Ovary (tissue), 9 donors: Measurements from ENCODE around the gene SEC16B. TPM values are rescaled to one million over a fixed set of nuclear protein-coding genes. Genes with fewer than 3 reads are reported as not detected.

ENCODE experiments used
- DNase-seq, 5 donors: peaks; one replicate each; pipeline ENCODE4 v3.0.0-alpha.2; 2019 to 2020
- H3K27ac ChIP-seq, 2 donors: fragments of 200-600 bp; one replicate each; pipeline versions ENCODE4 v1.5.1 to v1.8.0; 2019 to 2022
- H3K27me3 ChIP-seq: fragments of 200-600 bp; one replicate; pipeline ENCODE4 v1.8.0; 2022
- H3K36me3 ChIP-seq: fragments of 200-600 bp; sonication (generic); one replicate; pipeline ENCODE4 v1.5.1; 2019
- H3K4me1 ChIP-seq: one replicate; pipeline ENCODE4 v1.8.1; 2013; ENCODE audit warnings: mild to moderate bottlenecking, moderate library complexity; ENCODE audit not compliant: insufficient read depth
- H3K4me3 ChIP-seq: fragments of 200-600 bp; sonication (generic); one replicate; pipeline ENCODE4 v1.5.1; 2017
- H3K9me3 ChIP-seq, 2 donors: fragments of 200-600 bp in 1 of 2; sonication (generic) in 1 of 2; one replicate each; pipeline versions ENCODE4 v1.5.1 to v1.8.1; 2013 to 2019; ENCODE audit warnings: mild to moderate bottlenecking in 1 of 2, moderate library complexity in 1 of 2
- CTCF ChIP-seq, 3 donors: fragments of 450-650 bp in 2 of 3; fragments of 200-600 bp in 1 of 3; IDR thresholded peaks; one replicate each; pipeline versions ENCODE4 v1.5.1 to v1.8.0; 2016 to 2022; ENCODE audit warnings: antibody characterized with exemption in 3 of 3, mild to moderate bottlenecking in 1 of 3
- EP300 ChIP-seq: sonication (generic); formaldehyde crosslinking; IDR thresholded peaks from one replicate; pipeline ENCODE4 v1.6.1; 2017; ENCODE audit warnings: antibody characterized with exemption
- POLR2A ChIP-seq: fragments of 450-650 bp; IDR thresholded peaks from one replicate; pipeline ENCODE4 v1.6.1; 2017; ENCODE audit warnings: antibody characterized with exemption, mild to moderate bottlenecking, moderate library complexity
- WGBS, 3 donors: extraction: QIAGEN DNeasy Blood & Tissue Kit in 1 of 3; methylation state at CpG; one replicate each; pipeline versions ENCODE4 v1.1.5 to v1.1.7; 2013 to 2017; 5-methylcytosine and 5-hydroxymethylcytosine counted together
- intact Hi-C, 4 donors: fragments of 100-400 bp; cut with DNase I; formaldehyde crosslinking; loops; one replicate each; pipeline versions ENCODE4 v1.11.0 to v1.15.1; 2022 to 2023
- polyA plus RNA-seq, 2 donors: library from polyadenylated mRNA; stranded (reverse); fragments of 200-250 nt in 1 of 2; fragments of 350-450 nt in 1 of 2; fragmentation: Illumina TruSeq in 1 of 2; extraction: RNeasy Lipid Tissue Mini Kit (QIAGEN cat#74804) in 1 of 2; gene quantifications; one replicate each; pipeline ENCODE4 v1.2.3, GENCODE V29; 2013 to 2014
- total RNA-seq, 7 donors: library from RNA; depleted of rRNA in 2 of 7; stranded (reverse); fragments of >200 nt in 2 of 7; fragmentation: NEBNext Ultra II Directional in 3 of 7; extraction: Animal tissue kit (Norgen Biotek cat#: 25700) in 3 of 7; gene quantifications; one replicate each; pipeline versions ENCODE4 v1.1.0 to v1.2.4, GENCODE V29; 2016 to 2023
- donor health status: DM: no; HTN: no; CAD: no; lungs with moderate emphysema.
- donor health status: DM: no; HTN: no; CAD: no.
- donor health status: Bipolar disorder and iron deficiency.
- donor health status: DM: yes; HTN: yes; CAD: no.
- donor health status: DM: no; HTN: no; CAD: no.
- donor health status: DM: yes; HTN: yes; CAD: no.

Gene SEC16B
- total and polyA plus RNA-seq, 9 donors, result 1.6 to 5.1 (median 3.0) TPM

- no peak for DNase-seq
- intact Hi-C loops, result no loop called here
- TF ChIP-seq POLR2A (no peak), CTCF (IDR thresholded peaks at IDR 0.05) (no peak), EP300 (no peak)
- WGBS, 3 donors, result 74 to 77% (median 77%) methylated on average over 5 of the region's 5 CpGs
- Histone ChIP-seq H3K4me3 (no peak overlapping the region), H3K4me1 (no peaks in the 10 kb centered on the region), H3K27me3 (no peaks in the 10 kb centered on the region), H3K36me3 (no peaks in the 10 kb centered on the region), H3K9me3 (no peaks in the 10 kb centered on the region), H3K27ac (no peak overlapping the region)
Measured at GRCh38 chr1:178005450-178005849, 35.6 kb upstream of the SEC16B start.

GRCh38 chr1:178004926-178005391 is 35.1 kb upstream of the SEC16B start:
- WGBS, 3 donors, result 71 to 79% (median 73%) methylated on average over 6 of the region's 6 CpGs
- Histone ChIP-seq H3K9me3 (no peaks in the 10 kb centered on the region), H3K4me3 (no peak overlapping the region), H3K4me1 (no peaks in the 10 kb centered on the region), H3K27ac (no peak overlapping the region), H3K36me3 (no peaks in the 10 kb centered on the region), H3K27me3 (no peaks in the 10 kb centered on the region)
- no peak for TF ChIP-seq EP300
- TF ChIP-seq CTCF (IDR thresholded peaks at IDR 0.05), result no peak
- TF ChIP-seq POLR2A, result no peak
- no peak for DNase-seq
- intact Hi-C loops, result no loop called here

- Histone ChIP-seq H3K36me3 (no peaks in the 10 kb centered on the region), H3K27ac (no peak overlapping the region), H3K27me3 (no peaks in the 10 kb centered on the region), H3K4me1 (no peaks in the 10 kb centered on the region), H3K9me3 (no peaks in the 10 kb centered on the region), H3K4me3 (no peak overlapping the region)
- intact Hi-C loops, result no loop called here
- WGBS, 3 donors, result 72 to 73% (median 72%) methylated on average over 4 of the region's 4 CpGs
- TF ChIP-seq CTCF (IDR thresholded peaks at IDR 0.05) (no peak), EP300 (no peak), POLR2A (no peak)
- DNase-seq, result no peak
Measured at GRCh38 chr1:177998696-177999631, 29.1 kb upstream of the SEC16B start.

- no peak for DNase-seq
- H3K9me3 ChIP-seq, result no peaks in the 10 kb centered on the region
- H3K4me3 ChIP-seq, result no peak overlapping the region
- no peaks in the 10 kb centered on the region for H3K4me1 ChIP-seq
- no peaks in the 10 kb centered on the region for H3K27me3 ChIP-seq
- WGBS, 3 donors, result 87 to 95% (median 94%) methylated on average over 5 of the region's 5 CpGs
- intact Hi-C loops, result no loop called here
- H3K27ac ChIP-seq, result no peak overlapping the region
- no peaks in the 10 kb centered on the region for H3K36me3 ChIP-seq
- TF ChIP-seq POLR2A (no peak), EP300 (no peak), CTCF (IDR thresholded peaks at IDR 0.05) (no peak)
Measured at GRCh38 chr1:177996957-177997356, 27.1 kb upstream of the SEC16B start.
